ENCODE results near the gene CACNB1. TPM values are rescaled to one million over a fixed set of nuclear protein-coding genes. Genes with fewer than 3 reads are reported as not detected.

Gene CACNB1
- total and polyA plus RNA-seq, 2 experiments from 2014 or later: 27.6 to 41.6 TPM

GRCh38 chr17:39166437-39167335, 30.8 kb downstream of the CACNB1 start:
- H3K4me1 ChIP-seq (ENCODE audit: low read depth): no peaks in the 10 kb centered on the region
- no peak overlapping the region for H3K4me3 ChIP-seq
- no peak for DNase-seq (ENCODE audit: low read depth in 1 of 2, low spot score in 1 of 2)
- no peak overlapping the region for H3K27ac ChIP-seq
- no peaks in the 10 kb centered on the region for H3K9me3 ChIP-seq (ENCODE audit: low read depth)
- H3K27me3 ChIP-seq: peaks cover 32% of the 10 kb centered on the region
- H3K36me3 ChIP-seq: no peaks in the 10 kb centered on the region
- TF ChIP-seq, protein P1, sequence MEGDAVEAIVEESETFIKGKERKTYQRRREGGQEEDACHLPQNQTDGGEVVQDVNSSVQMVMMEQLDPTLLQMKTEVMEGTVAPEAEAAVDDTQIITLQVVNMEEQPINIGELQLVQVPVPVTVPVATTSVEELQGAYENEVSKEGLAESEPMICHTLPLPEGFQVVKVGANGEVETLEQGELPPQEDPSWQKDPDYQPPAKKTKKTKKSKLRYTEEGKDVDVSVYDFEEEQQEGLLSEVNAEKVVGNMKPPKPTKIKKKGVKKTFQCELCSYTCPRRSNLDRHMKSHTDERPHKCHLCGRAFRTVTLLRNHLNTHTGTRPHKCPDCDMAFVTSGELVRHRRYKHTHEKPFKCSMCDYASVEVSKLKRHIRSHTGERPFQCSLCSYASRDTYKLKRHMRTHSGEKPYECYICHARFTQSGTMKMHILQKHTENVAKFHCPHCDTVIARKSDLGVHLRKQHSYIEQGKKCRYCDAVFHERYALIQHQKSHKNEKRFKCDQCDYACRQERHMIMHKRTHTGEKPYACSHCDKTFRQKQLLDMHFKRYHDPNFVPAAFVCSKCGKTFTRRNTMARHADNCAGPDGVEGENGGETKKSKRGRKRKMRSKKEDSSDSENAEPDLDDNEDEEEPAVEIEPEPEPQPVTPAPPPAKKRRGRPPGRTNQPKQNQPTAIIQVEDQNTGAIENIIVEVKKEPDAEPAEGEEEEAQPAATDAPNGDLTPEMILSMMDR (IDR thresholded peaks at IDR 0.05; ENCODE audit: low read depth, low read length): no peak

GRCh38 chr17:39165841-39166349, 31.6 kb downstream of the CACNB1 start, which contains the start of gene ARL5C:
ARL5C (minus strand) TSS chr17:39166161; CDS start chr17:39165760, 401 bp downstream.
- no peak within 1 kb of the TSS for H3K27ac ChIP-seq
- TF ChIP-seq, protein P1 (IDR thresholded peaks at IDR 0.05; ENCODE audit: low read depth, low read length): no peak
- H3K9me3 ChIP-seq (ENCODE audit: low read depth): no peaks in the 10 kb centered on the region
- no peaks in the 10 kb centered on the region for H3K4me1 ChIP-seq (ENCODE audit: low read depth)
- no peaks in the 10 kb centered on the region for H3K36me3 ChIP-seq
- DNase-seq (ENCODE audit: low read depth in 1 of 2, low spot score in 1 of 2): no peak
- peak within 1 kb of the TSS; percentile 46 for H3K4me3 ChIP-seq
- H3K27me3 ChIP-seq: peaks cover 32% of the 10 kb centered on the region

GRCh38 chr17:39165178-39165840, 32.2 kb downstream of the CACNB1 start:
- Histone ChIP-seq H3K27ac (no peak overlapping the region), H3K27me3 (peaks cover 32% of the 10 kb centered on the region), H3K9me3 (ENCODE audit: low read depth) (no peaks in the 10 kb centered on the region), H3K4me1 (ENCODE audit: low read depth) (no peaks in the 10 kb centered on the region), H3K4me3 (peak overlapping the region; percentile 46), H3K36me3 (no peaks in the 10 kb centered on the region)
- TF ChIP-seq, protein P1 (IDR thresholded peaks at IDR 0.05; ENCODE audit: low read depth, low read length): no peak
- peak in 1 of 2 donors; percentile 35 for DNase-seq (ENCODE audit: low read depth in 1 of 2, low spot score in 1 of 2)

- no peaks in the 10 kb centered on the region for H3K4me1 ChIP-seq (ENCODE audit: low read depth)
- H3K27ac ChIP-seq: no peak overlapping the region
- H3K36me3 ChIP-seq: no peaks in the 10 kb centered on the region
- TF ChIP-seq, protein P1 (IDR thresholded peaks at IDR 0.05; ENCODE audit: low read depth, low read length): peak; percentile 92
- H3K27me3 ChIP-seq: peaks cover 32% of the 10 kb centered on the region
- H3K9me3 ChIP-seq (ENCODE audit: low read depth): no peaks in the 10 kb centered on the region
- peak; percentile 91 to 97 for DNase-seq (ENCODE audit: low read depth in 1 of 2, low spot score in 1 of 2)
- H3K4me3 ChIP-seq: peak overlapping the region; percentile 46
Observed at GRCh38 chr17:39164675-39165143, 32.8 kb downstream of the CACNB1 start.

DNA sequence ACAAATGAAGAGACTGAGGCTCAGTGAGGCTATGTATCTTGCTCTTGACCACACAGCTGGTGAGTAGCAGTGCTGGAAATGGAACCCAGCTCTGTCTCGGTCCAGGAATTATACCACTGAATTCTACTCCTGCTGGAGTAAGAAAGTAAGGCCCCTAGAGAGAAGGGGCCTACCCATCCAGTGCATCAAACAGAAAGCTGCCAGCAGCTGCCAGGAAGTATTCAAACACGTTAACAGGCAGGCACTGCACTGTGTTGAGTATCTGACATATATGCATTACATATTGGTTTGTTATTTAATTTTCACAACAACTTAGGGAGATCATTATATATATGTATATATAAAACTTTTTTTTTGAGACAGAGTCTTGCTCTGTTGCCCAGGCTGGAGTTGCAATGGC, 35.5 kb downstream of the CACNB1 start:
- TF ChIP-seq, protein P1 (IDR thresholded peaks at IDR 0.05; ENCODE audit: low read depth, low read length): no peak
- no peak for DNase-seq (ENCODE audit: low read depth in 1 of 2, low spot score in 1 of 2)
- H3K4me3 ChIP-seq: no peak overlapping the region
- H3K4me1 ChIP-seq (ENCODE audit: low read depth): no peaks in the 10 kb centered on the region
- H3K27ac ChIP-seq: no peak overlapping the region
- H3K36me3 ChIP-seq: no peaks in the 10 kb centered on the region
- H3K27me3 ChIP-seq: peaks cover 25% of the 10 kb centered on the region
- no peaks in the 10 kb centered on the region for H3K9me3 ChIP-seq (ENCODE audit: low read depth)
